ENCODE data around the gene ALDH1L1.

Gene ALDH1L1

DNA sequence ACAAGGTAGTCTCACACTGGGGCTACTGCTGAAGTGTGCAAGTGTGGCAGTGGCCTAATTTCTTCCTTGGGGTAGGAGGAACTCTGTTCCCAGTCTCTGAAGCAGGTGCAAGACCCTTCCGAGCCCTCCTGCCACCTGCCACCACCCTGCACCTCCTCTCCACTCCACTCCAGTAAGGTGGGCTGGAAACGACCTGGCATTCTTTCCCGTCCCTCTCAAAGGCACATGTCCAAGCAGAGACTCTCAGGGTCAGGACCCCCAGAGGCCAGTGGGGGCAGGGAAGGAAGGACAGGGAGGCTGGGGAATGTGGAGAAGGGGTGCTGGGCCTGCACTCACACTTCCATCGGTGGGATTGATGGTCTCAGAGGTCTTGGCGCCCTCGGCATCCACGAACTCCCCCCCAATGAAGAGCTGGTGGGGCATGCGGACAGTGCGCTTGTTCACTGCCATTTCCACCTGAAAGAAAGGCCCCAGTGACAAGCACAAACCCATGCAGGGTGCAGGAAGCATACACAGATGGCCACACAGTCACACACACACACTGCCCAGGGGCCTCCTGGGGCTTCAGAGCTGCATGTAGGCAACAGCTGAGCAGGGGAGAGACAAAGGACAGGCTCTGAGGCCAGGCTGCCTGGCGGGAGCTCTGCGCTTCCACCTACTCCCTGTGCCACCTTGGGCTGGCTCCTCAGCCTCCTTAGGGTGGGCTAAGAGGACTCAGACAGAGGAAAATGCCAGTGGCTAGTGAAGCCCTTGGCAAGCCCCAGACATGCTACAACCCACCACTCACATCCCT is 43.8 kb downstream of the ALDH1L1 start:
- no peak for TF ChIP-seq CTCF (conservative IDR thresholded peaks at IDR 0.05)
- H3K27ac ChIP-seq: no peak overlapping the region

- H3K27ac ChIP-seq: no peak overlapping the region
- TF ChIP-seq CTCF (conservative IDR thresholded peaks at IDR 0.05): no peak
Measured at GRCh38 chr3:126135406-126136076, 44.8 kb downstream of the ALDH1L1 start.

DNA sequence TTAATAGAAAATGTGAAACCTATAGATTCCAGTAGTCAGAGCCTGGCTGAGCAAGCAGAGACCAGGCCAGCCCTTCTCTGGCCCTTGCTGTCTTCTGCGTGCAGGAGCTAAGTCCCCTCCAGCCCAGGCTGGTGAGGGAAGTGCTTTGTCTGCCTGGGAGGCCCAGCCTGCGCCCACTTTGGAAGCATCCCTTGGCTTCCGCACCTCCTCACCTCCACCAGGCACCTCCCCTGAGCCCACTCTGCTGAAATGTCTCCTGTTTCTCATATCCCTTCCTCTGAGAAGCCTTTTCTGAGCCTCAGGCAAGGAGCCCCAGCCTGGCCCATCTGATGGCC is 45.3 kb downstream of the ALDH1L1 start:
- no peak for TF ChIP-seq CTCF (conservative IDR thresholded peaks at IDR 0.05)
- H3K27ac ChIP-seq: no peak overlapping the region

- H3K27ac ChIP-seq: no peak overlapping the region
- peak; percentile 87 for TF ChIP-seq CTCF (conservative IDR thresholded peaks at IDR 0.05)
Measured at GRCh38 chr3:126134219-126134975, 46.0 kb downstream of the ALDH1L1 start.

- H3K27ac ChIP-seq: no peak overlapping the region
- TF ChIP-seq CTCF (conservative IDR thresholded peaks at IDR 0.05): no peak
Measured at GRCh38 chr3:126133606-126134005, 46.8 kb downstream of the ALDH1L1 start.

DNA sequence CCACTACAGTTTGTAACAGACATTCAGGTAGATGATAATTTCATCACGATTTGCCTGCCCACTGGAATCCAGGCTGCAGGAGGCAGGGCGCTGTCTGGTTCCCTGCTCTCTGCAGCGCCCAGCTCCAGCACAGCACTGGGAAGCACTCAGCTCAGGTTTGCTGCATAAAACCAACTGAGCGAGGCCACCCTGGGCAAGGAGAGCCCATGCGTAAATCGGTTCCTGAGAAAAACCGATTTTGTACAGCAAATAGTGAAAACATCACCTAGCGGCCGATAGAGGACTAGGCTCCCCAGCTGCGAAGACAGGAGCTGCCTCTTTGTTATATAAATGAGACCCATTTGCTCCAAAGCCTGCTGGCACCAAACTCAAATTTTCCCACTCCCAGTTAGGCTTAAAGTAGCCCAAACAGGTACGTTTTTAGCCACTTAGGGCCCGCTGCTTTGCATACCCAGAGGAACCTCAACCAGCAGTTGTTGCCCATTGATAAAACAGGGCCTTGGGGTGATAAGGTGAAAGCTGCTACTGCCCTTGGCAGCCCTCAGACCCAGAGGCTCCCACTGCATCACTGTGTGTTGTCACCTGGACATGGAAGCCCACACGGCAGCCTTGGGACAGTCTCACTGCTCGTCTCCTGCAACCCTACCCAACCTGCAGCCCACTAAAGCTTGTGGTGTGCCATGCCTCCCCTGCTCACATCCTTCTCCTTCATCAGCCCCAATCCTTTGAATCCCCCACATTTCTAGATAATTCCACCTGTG is 47.5 kb downstream of the ALDH1L1 start:
- peak; percentile 80 for TF ChIP-seq CTCF (conservative IDR thresholded peaks at IDR 0.05)
- no peak overlapping the region for H3K27ac ChIP-seq
